Small intestine (tissue), 7 donors: ENCODE measurements around the gene NTRK3. TPM values are rescaled to one million over a fixed set of nuclear protein-coding genes. Genes with fewer than 3 reads are reported as not detected.

ENCODE experiments used
- DNase-seq, 2 donors: peaks; one replicate each; pipeline versions ENCODE4 v3.0.0 to v3.0.0-alpha.2; 2013
- FAIRE-seq: peaks from 2 replicates; lab custom pipeline; 2012; peaks lifted over from hg19 to GRCh38; lab: Jason Lieb, UNC
- H3K27ac ChIP-seq, 3 donors: one replicate each; pipeline ENCODE4 v1.5.1; 2013; ENCODE audit warnings: low read length in 2 of 3, mild to moderate bottlenecking in 2 of 3, control low read depth in 1 of 3, inconsistent platforms in 1 of 3, low read depth in 1 of 3, moderate library complexity in 1 of 3
- H3K27me3 ChIP-seq, 3 donors: one replicate each; pipeline ENCODE4 v1.6.1; 2013; ENCODE audit warnings: low read length in 3 of 3, inconsistent platforms in 1 of 3; ENCODE audit not compliant: control insufficient read depth in 3 of 3, insufficient read depth in 3 of 3
- H3K36me3 ChIP-seq, 3 donors: one replicate each; pipeline ENCODE4 v1.6.1; 2013; ENCODE audit warnings: low read length in 3 of 3, inconsistent platforms in 1 of 3, low read depth in 1 of 3, mild to moderate bottlenecking in 1 of 3, moderate library complexity in 1 of 3; ENCODE audit not compliant: control insufficient read depth in 3 of 3, insufficient read depth in 2 of 3
- H3K4me1 ChIP-seq, 3 donors: one replicate each; pipeline ENCODE4 v1.6.1; 2013; ENCODE audit warnings: low read length in 2 of 3, inconsistent platforms in 1 of 3, low read depth in 1 of 3, mild to moderate bottlenecking in 1 of 3, moderate library complexity in 1 of 3; ENCODE audit not compliant: control insufficient read depth in 3 of 3, insufficient read depth in 2 of 3
- H3K4me3 ChIP-seq, 3 donors: one replicate each; pipeline ENCODE4 v1.5.1; 2013; ENCODE audit warnings: low read length in 3 of 3, control low read depth in 1 of 3, inconsistent platforms in 1 of 3, low read depth in 1 of 3, mild to moderate bottlenecking in 1 of 3, moderate library complexity in 1 of 3
- H3K9me3 ChIP-seq, 2 donors: one replicate each; pipeline ENCODE4 v1.6.1; 2013; ENCODE audit warnings: low read depth in 1 of 2, low read length in 1 of 2; ENCODE audit not compliant: control insufficient read depth in 2 of 2, insufficient read depth in 1 of 2
- whole genome bisulfite sequencing, 3 donors: extraction: QIAGEN DNeasy Blood & Tissue Kit; methylation state at CpG; one replicate each; pipeline ENCODE4 v1.1.7; 2013; 5-methylcytosine and 5-hydroxymethylcytosine counted together
- polyA plus RNA-seq, 4 donors: library from polyadenylated mRNA; stranded (reverse) in 3 of 4; unstranded in 1 of 4; fragments of 200-250 nt in 3 of 4; fragments of 120-200 nt in 1 of 4; gene quantifications; one replicate each; pipeline versions ENCODE4 v1.2.1 to v1.2.3, GENCODE V29; 2013
- donor health status: healthy with polysubstance abuse.
- donor health status: control.
- donor health status: control.
- donor health status: Bipolar disorder and iron deficiency.
- donor health status: healthy.

NTRK3 gene
- polyA plus RNA-seq, 4 donors = under 0.01 to 3.6 (median 0.52) TPM; not detected in 1

DNA sequence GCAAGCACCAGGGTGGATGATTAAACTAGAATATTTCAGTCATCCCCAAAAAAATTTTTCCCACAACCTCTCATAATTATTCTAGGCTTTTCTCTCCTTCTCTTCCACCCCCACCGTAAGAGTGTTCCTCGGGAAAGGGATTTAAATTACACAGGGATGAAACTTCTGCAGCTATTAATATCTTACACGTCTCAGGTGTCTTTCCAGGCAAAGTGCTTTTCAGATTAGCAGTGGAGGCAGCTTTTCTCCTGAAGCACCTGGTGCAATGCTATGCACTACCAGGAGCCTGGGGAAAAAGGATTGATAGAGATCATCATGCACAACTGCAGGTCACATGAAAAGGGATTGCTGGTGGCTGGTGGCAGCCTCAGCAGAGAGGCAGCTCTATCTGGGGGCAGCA lies 250.4 kb downstream of the NTRK3 start:
- no peaks in the 10 kb centered on the region for H3K9me3 ChIP-seq
- 76 to 81% (median 77%) methylated on average over 3 of the region's 3 CpGs for WGBS, 3 donors
- H3K4me3 ChIP-seq = no peak overlapping the region
- FAIRE-seq (no peak), DNase-seq (no peak)
- H3K36me3 ChIP-seq = no peaks in the 10 kb centered on the region
- H3K27ac ChIP-seq = no peak overlapping the region
- no peaks in the 10 kb centered on the region for H3K4me1 ChIP-seq
- no peaks in the 10 kb centered on the region for H3K27me3 ChIP-seq

DNA sequence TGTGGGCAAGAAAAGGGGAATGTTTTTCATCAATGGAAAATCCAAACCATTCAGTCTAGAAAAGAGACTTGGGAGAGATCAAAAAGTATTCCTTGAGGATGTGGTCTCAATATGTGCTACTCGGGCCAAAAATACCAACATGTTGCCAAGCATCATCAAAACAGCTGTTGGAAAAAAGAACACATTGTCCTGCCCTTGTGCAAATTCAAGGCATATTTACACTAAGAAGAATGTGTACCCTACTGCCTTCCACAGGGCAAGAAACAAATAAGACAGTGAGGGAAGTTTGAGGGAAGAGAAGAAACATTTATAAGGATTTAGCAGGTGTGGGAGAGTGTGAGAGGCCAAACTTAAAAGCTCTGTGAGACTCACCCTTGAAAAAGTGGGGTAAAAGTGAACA lies 252.1 kb downstream of the NTRK3 start:
- H3K9me3 ChIP-seq = no peaks in the 10 kb centered on the region
- FAIRE-seq = no peak
- no peak overlapping the region for H3K4me3 ChIP-seq
- no peak overlapping the region for H3K27ac ChIP-seq
- no peak for DNase-seq
- H3K36me3 ChIP-seq = no peaks in the 10 kb centered on the region
- no peaks in the 10 kb centered on the region for H3K27me3 ChIP-seq
- 33 to 66% (median 59%) methylated on average over 1 of the region's 1 CpG for WGBS, 3 donors
- H3K4me1 ChIP-seq = no peaks in the 10 kb centered on the region

- H3K4me3 ChIP-seq = no peak overlapping the region
- no peaks in the 10 kb centered on the region for H3K4me1 ChIP-seq
- FAIRE-seq (no peak), DNase-seq (no peak)
- no peaks in the 10 kb centered on the region for H3K27me3 ChIP-seq
- H3K27ac ChIP-seq = no peak overlapping the region
- no peaks in the 10 kb centered on the region for H3K9me3 ChIP-seq
- no peaks in the 10 kb centered on the region for H3K36me3 ChIP-seq
- WGBS, 3 donors = 79% methylated on average over 2 of the region's 2 CpGs
Observed at GRCh38 chr15:88003541-88004327, 252.8 kb downstream of the NTRK3 start.

- 36 to 53% (median 39%) methylated on average over 4 of the region's 4 CpGs for WGBS, 3 donors
- H3K27ac ChIP-seq = no peak overlapping the region
- no peaks in the 10 kb centered on the region for H3K27me3 ChIP-seq
- DNase-seq = no peak
- H3K4me3 ChIP-seq = no peak overlapping the region
- no peaks in the 10 kb centered on the region for H3K36me3 ChIP-seq
- H3K4me1 ChIP-seq = no peaks in the 10 kb centered on the region
- no peak for FAIRE-seq
- no peaks in the 10 kb centered on the region for H3K9me3 ChIP-seq
Observed at GRCh38 chr15:88002706-88003105, 253.8 kb downstream of the NTRK3 start.

GRCh38 chr15:87998630-87999029 lies 257.9 kb downstream of the NTRK3 start:
- Histone ChIP-seq H3K4me1 (no peaks in the 10 kb centered on the region), H3K36me3 (no peaks in the 10 kb centered on the region), H3K27ac (no peak overlapping the region), H3K4me3 (no peak overlapping the region), H3K27me3 (no peaks in the 10 kb centered on the region), H3K9me3 (no peaks in the 10 kb centered on the region)
- no peak for DNase-seq
- no peak for FAIRE-seq

DNA sequence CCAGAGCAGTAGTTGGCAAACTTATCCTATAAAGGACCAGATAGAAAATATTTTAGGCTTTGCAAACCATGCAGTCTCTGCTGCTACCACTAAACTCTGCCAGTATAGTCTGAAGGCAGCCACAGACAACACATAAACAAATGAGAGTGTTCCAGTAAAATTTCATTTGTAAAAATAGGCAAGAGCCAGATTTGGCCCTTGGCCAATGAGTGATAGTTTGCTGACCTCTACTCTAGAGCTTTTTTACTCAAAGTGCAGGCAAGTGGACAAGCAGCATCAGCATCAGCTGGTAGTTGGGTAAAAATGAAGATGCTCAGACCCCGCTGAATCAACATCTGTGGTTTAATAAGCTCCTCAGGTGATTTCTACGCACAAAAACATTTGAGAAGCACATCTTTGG lies 269.8 kb downstream of the NTRK3 start:
- H3K27me3 ChIP-seq = no peaks in the 10 kb centered on the region
- H3K9me3 ChIP-seq = no peaks in the 10 kb centered on the region
- no peaks in the 10 kb centered on the region for H3K4me1 ChIP-seq
- no peak for DNase-seq
- H3K27ac ChIP-seq = no peak overlapping the region
- no peak overlapping the region for H3K4me3 ChIP-seq
- H3K36me3 ChIP-seq = no peaks in the 10 kb centered on the region
- FAIRE-seq = no peak
- WGBS, 3 donors = 83 to 92% (median 92%) methylated on average over 2 of the region's 2 CpGs

DNA sequence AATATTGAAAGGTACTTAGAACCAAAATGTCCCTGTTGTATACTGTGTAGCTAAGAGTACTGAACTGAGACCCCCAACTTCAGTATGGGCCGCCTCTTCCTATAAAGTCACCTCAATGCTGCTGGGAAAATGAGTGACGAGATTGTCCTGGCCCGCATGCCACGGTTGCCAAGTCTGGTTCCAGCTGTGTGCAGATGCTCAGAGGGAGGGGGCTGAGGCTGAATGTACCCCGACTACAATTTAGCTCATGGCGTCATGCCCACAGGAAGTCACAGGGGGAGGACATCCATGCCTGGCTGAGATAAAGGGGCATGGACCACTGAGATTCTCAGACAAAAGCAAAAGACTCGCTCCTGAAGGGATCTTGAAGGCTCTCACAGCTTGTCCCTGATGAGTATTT lies 271.1 kb downstream of the NTRK3 start:
- no peaks in the 10 kb centered on the region for H3K9me3 ChIP-seq
- DNase-seq (no peak), FAIRE-seq (no peak)
- H3K27ac ChIP-seq = no peak overlapping the region
- no peaks in the 10 kb centered on the region for H3K4me1 ChIP-seq
- H3K4me3 ChIP-seq = no peak overlapping the region
- H3K36me3 ChIP-seq = no peaks in the 10 kb centered on the region
- H3K27me3 ChIP-seq = no peaks in the 10 kb centered on the region
- WGBS, 3 donors = 61 to 74% (median 69%) methylated on average over 7 of the region's 7 CpGs

- no peaks in the 10 kb centered on the region for H3K9me3 ChIP-seq
- 70 to 88% (median 84%) methylated on average over 6 of the region's 6 CpGs for WGBS, 3 donors
- H3K4me3 ChIP-seq = no peak overlapping the region
- no peaks in the 10 kb centered on the region for H3K27me3 ChIP-seq
- FAIRE-seq (no peak), DNase-seq (no peak)
- H3K4me1 ChIP-seq = no peaks in the 10 kb centered on the region
- H3K36me3 ChIP-seq = no peaks in the 10 kb centered on the region
- no peak overlapping the region for H3K27ac ChIP-seq
Observed at GRCh38 chr15:87981969-87982368, 274.6 kb downstream of the NTRK3 start.

GRCh38 chr15:87977907-87978306 lies 278.6 kb downstream of the NTRK3 start:
- no peaks in the 10 kb centered on the region for H3K9me3 ChIP-seq
- H3K27ac ChIP-seq = no peak overlapping the region
- WGBS, 3 donors = 63 to 76% (median 64%) methylated on average over 3 of the region's 3 CpGs
- H3K27me3 ChIP-seq = no peaks in the 10 kb centered on the region
- H3K4me1 ChIP-seq = no peaks in the 10 kb centered on the region
- no peak for DNase-seq
- no peaks in the 10 kb centered on the region for H3K36me3 ChIP-seq
- H3K4me3 ChIP-seq = no peak overlapping the region
- no peak for FAIRE-seq
